GM12878 (cell line): Measurements from ENCODE around the gene DUSP22. TPM values are rescaled to one million over a fixed set of nuclear protein-coding genes. Genes with fewer than 3 reads are reported as not detected.

Experiments
- BCL11A ChIP-seq: IDR thresholded peaks from 2 replicates; pipeline ENCODE4 v1.6.1; 2011; ENCODE audit warnings: low read depth, low read length
- BHLHE40 ChIP-seq, 2 experiments: fragments of 450-650 bp in 1 of 2; IDR thresholded peaks; 2 replicates each; pipeline ENCODE4 v1.6.1; 2011 to 2017; ENCODE audit warnings: low read depth in 2 of 2, borderline replicate concordance in 1 of 2, improper control_type of control experiment in 1 of 2, low read length in 1 of 2, mild to moderate bottlenecking in 1 of 2
- CEBPB ChIP-seq, 2 experiments: fragments of 150-350 bp in 1 of 2; IDR thresholded peaks; 2 replicates each; pipeline ENCODE4 v1.6.1; 2012 to 2014; ENCODE audit warnings: low read depth in 2 of 2, low read length in 2 of 2, borderline replicate concordance in 1 of 2, inconsistent platforms in 1 of 2
- HDGF ChIP-seq: fragments of 450-650 bp; IDR thresholded peaks from 2 replicates; pipeline ENCODE4 v1.6.1; 2016; ENCODE audit warnings: antibody characterized with exemption
- NBN ChIP-seq: fragments of 450-650 bp; IDR thresholded peaks from 2 replicates; pipeline ENCODE4 v1.6.1; 2016
- NR2C1 ChIP-seq: fragments of 450-650 bp; IDR thresholded peaks from 2 replicates; pipeline ENCODE4 v1.6.1; 2017; ENCODE audit warnings: antibody characterized with exemption, mild to moderate bottlenecking, moderate library complexity
- NR2C2 ChIP-seq: IDR thresholded peaks from 2 replicates; pipeline ENCODE4 v1.6.1; 2011; ENCODE audit warnings: borderline replicate concordance, low read depth; ENCODE audit not compliant: control insufficient read depth, insufficient read length
- RAD21 ChIP-seq: IDR thresholded peaks from 2 replicates; pipeline ENCODE4 v1.6.1; 2011; ENCODE audit warnings: mild to moderate bottlenecking, low read depth, low read length, moderate library complexity; ENCODE audit not compliant: insufficient read depth
- RUNX3 ChIP-seq: IDR thresholded peaks from 2 replicates; pipeline ENCODE4 v1.6.1; 2012; ENCODE audit warnings: low read length, inconsistent platforms
- TBL1XR1 ChIP-seq: IDR thresholded peaks from 2 replicates; pipeline ENCODE4 v1.6.1; 2012; ENCODE audit warnings: low read depth, low read length, improper control_type of control experiment
- ZBED1 ChIP-seq: IDR thresholded peaks from 2 replicates; pipeline ENCODE4 v1.6.1; 2016; ENCODE audit warnings: borderline replicate concordance
- ZSCAN29 ChIP-seq: fragments of 450-650 bp; IDR thresholded peaks from 2 replicates; pipeline ENCODE4 v1.6.1; 2017; ENCODE audit warnings: mild to moderate bottlenecking, moderate library complexity
- polyA plus RNA-seq, 11 experiments: library from polyadenylated mRNA; depleted of rRNA in 4 of 11; unstranded in 6 of 11; stranded (reverse) in 5 of 11; fragments of >200 nt; fragmentation: Nextera tagmentation in 4 of 11; fragmentation: Illumina TruSeq in 1 of 11; extraction: Ambion mirVana in 4 of 11; extraction: Trizol in 1 of 11; gene quantifications; 1 replicate in 1 of 11; 2 replicates in 10 of 11; pipeline versions ENCODE4 v1.2.1 to v1.2.3, GENCODE V29; 2011 to 2016; ENCODE audit warnings: inconsistent platforms in 2 of 11, missing spikeins in 2 of 11, low read depth in 1 of 11
- total RNA-seq, 4 experiments: library from RNA; depleted of rRNA in 3 of 4; stranded (reverse); fragments of >200 nt in 3 of 4; fragmentation: Illumina TruSeq in 1 of 4; extraction: Trizol in 1 of 4; gene quantifications; 2 replicates each; pipeline versions ENCODE4 v1.2.1 to v1.2.3, GENCODE V29; 2013 to 2021
- TF ChIP-seq, protein P1 (sequence below): IDR thresholded peaks from 2 replicates; pipeline ENCODE4 v1.6.1; 2012; ENCODE audit warnings: low read depth, low read length, improper control_type of control experiment
- TF ChIP-seq, protein P2 (sequence below): fragments of 450-650 bp; formaldehyde crosslinking; IDR thresholded peaks from 2 replicates; pipeline ENCODE4 v1.5.0; 2022; ENCODE audit warnings: mild to moderate bottlenecking, missing genetic modification characterization
- TF ChIP-seq, protein P3 (sequence below): fragments of 450-650 bp; IDR thresholded peaks from 2 replicates; pipeline ENCODE4 v1.6.1; 2016; ENCODE audit warnings: mild to moderate bottlenecking
- TF ChIP-seq, protein P4 (sequence below): fragments of 450-650 bp; IDR thresholded peaks from 2 replicates; pipeline ENCODE4 v1.6.1; 2017; ENCODE audit warnings: mild to moderate bottlenecking
- TF ChIP-seq, protein P5 (sequence below): IDR thresholded peaks from 2 replicates; pipeline ENCODE4 v1.6.1; 2012; ENCODE audit warnings: low read length, inconsistent platforms
- TF ChIP-seq, protein P6 (sequence below), 3 experiments: IDR thresholded peaks in 2 of 3; conservative IDR thresholded peaks in 1 of 3; 2 replicates each; pipeline ENCODE4 v1.5.1; 2011; ENCODE audit warnings: low read depth in 3 of 3, low read length in 3 of 3, mild to moderate bottlenecking in 3 of 3, control low read depth in 2 of 3, moderate library complexity in 2 of 3, inconsistent platforms in 1 of 3, mixed read lengths in 1 of 3; ENCODE audit not compliant: control insufficient read depth in 2 of 3, insufficient read depth in 1 of 3; ENCODE audit errors: extremely low read depth in 1 of 3

Gene DUSP22
- total and polyA plus RNA-seq, 10 of the 15 experiments (the other 5 are each of a cell fraction or from before 2014, with no cell fraction given), result 78.9 to 156 (median 107) TPM

DNA sequence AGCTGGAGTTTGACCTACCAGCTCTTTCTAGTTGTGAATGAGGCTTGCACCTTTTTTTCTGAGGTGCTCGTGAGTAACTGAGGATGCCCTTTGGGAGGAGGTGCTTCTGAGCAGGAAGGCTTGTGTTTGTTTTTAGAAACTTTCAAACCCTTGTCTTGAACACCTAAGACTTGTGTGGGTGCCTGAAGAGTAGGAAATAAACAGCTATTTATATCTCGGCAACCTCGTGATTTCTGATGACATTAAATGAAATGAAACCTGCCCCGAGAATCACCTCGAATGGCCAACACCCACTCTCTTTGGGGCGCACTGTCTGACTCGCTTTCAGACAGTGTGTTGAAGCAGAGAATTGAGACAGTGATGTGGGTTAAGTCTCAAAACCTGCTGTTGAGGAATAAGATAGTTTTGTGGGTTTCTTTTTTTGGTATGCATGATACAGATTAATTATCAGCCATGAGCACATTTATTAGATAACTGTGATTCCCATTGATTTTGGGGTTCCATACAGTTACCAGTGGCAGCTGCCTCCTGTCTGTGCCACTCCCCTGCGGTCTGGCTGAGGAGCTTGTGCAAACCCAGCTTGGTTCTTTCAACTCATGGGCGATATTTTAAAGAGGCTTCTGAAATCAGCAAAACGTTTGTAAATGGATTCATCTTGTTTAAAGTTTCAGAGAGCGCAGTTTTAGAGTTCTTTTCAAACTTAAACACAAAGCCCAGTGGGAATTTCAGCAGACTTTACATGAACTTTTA lies 107.7 kb downstream of the DUSP22 start (continued):
- TF ChIP-seq, protein P1, sequence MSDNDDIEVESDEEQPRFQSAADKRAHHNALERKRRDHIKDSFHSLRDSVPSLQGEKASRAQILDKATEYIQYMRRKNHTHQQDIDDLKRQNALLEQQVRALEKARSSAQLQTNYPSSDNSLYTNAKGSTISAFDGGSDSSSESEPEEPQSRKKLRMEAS, result peak; percentile 63
- no peak for TF ChIP-seq NR2C1
- TF ChIP-seq ZBED1, result peak; percentile 71; the same call in 1 of the 2 replicates
- TF ChIP-seq, protein P2, sequence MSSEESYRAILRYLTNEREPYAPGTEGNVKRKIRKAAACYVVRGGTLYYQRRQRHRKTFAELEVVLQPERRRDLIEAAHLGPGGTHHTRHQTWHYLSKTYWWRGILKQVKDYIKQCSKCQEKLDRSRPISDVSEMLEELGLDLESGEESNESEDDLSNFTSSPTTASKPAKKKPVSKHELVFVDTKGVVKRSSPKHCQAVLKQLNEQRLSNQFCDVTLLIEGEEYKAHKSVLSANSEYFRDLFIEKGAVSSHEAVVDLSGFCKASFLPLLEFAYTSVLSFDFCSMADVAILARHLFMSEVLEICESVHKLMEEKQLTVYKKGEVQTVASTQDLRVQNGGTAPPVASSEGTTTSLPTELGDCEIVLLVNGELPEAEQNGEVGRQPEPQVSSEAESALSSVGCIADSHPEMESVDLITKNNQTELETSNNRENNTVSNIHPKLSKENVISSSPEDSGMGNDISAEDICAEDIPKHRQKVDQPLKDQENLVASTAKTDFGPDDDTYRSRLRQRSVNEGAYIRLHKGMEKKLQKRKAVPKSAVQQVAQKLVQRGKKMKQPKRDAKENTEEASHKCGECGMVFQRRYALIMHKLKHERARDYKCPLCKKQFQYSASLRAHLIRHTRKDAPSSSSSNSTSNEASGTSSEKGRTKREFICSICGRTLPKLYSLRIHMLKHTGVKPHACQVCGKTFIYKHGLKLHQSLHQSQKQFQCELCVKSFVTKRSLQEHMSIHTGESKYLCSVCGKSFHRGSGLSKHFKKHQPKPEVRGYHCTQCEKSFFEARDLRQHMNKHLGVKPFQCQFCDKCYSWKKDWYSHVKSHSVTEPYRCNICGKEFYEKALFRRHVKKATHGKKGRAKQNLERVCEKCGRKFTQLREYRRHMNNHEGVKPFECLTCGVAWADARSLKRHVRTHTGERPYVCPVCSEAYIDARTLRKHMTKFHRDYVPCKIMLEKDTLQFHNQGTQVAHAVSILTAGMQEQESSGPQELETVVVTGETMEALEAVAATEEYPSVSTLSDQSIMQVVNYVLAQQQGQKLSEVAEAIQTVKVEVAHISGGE (CRISPR knock-in tag), result 0 out of 2 replicates have a peak, but pooled peaks have one; percentile 1
- peak; percentile 56; the same call in 1 of the 2 replicates for TF ChIP-seq NBN
- no peak for TF ChIP-seq ZSCAN29
- TF ChIP-seq BHLHE40 (IDR thresholded peaks at IDR 0.05; ENCODE audit: borderline replicate concordance in 1 of 2, low read depth in 2 of 2, low read length in 1 of 2), result peak; percentile 76 to 84; a peak in 2 of 4 replicates
- TF ChIP-seq TBL1XR1, result peak; percentile 93
- TF ChIP-seq RUNX3, result peak; percentile 50
- TF ChIP-seq, protein P3, sequence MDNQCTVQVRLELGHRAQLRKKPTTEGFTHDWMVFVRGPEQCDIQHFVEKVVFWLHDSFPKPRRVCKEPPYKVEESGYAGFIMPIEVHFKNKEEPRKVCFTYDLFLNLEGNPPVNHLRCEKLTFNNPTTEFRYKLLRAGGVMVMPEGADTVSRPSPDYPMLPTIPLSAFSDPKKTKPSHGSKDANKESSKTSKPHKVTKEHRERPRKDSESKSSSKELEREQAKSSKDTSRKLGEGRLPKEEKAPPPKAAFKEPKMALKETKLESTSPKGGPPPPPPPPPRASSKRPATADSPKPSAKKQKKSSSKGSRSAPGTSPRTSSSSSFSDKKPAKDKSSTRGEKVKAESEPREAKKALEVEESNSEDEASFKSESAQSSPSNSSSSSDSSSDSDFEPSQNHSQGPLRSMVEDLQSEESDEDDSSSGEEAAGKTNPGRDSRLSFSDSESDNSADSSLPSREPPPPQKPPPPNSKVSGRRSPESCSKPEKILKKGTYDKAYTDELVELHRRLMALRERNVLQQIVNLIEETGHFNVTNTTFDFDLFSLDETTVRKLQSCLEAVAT, result peak; percentile 45; the same call in 1 of the 2 replicates
- 0 out of 2 replicates have a peak, but pooled peaks have one; percentile 1 for TF ChIP-seq RAD21
- peak in 1 of 2 experiments; percentile 35; a peak in 1 of 4 replicates for TF ChIP-seq CEBPB (IDR thresholded peaks at IDR 0.05; ENCODE audit: borderline replicate concordance in 1 of 2, low read depth in 2 of 2, low read length in 2 of 2)
- 0 out of 2 replicates have a peak, but pooled peaks have one; percentile 25 for TF ChIP-seq HDGF
- TF ChIP-seq NR2C2, result no peak
- TF ChIP-seq, protein P4, sequence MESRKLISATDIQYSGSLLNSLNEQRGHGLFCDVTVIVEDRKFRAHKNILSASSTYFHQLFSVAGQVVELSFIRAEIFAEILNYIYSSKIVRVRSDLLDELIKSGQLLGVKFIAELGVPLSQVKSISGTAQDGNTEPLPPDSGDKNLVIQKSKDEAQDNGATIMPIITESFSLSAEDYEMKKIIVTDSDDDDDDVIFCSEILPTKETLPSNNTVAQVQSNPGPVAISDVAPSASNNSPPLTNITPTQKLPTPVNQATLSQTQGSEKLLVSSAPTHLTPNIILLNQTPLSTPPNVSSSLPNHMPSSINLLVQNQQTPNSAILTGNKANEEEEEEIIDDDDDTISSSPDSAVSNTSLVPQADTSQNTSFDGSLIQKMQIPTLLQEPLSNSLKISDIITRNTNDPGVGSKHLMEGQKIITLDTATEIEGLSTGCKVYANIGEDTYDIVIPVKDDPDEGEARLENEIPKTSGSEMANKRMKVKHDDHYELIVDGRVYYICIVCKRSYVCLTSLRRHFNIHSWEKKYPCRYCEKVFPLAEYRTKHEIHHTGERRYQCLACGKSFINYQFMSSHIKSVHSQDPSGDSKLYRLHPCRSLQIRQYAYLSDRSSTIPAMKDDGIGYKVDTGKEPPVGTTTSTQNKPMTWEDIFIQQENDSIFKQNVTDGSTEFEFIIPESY, result no peak
- TF ChIP-seq, protein P5, sequence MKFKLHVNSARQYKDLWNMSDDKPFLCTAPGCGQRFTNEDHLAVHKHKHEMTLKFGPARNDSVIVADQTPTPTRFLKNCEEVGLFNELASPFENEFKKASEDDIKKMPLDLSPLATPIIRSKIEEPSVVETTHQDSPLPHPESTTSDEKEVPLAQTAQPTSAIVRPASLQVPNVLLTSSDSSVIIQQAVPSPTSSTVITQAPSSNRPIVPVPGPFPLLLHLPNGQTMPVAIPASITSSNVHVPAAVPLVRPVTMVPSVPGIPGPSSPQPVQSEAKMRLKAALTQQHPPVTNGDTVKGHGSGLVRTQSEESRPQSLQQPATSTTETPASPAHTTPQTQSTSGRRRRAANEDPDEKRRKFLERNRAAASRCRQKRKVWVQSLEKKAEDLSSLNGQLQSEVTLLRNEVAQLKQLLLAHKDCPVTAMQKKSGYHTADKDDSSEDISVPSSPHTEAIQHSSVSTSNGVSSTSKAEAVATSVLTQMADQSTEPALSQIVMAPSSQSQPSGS, result peak; percentile 64
- TF ChIP-seq, protein P6, sequence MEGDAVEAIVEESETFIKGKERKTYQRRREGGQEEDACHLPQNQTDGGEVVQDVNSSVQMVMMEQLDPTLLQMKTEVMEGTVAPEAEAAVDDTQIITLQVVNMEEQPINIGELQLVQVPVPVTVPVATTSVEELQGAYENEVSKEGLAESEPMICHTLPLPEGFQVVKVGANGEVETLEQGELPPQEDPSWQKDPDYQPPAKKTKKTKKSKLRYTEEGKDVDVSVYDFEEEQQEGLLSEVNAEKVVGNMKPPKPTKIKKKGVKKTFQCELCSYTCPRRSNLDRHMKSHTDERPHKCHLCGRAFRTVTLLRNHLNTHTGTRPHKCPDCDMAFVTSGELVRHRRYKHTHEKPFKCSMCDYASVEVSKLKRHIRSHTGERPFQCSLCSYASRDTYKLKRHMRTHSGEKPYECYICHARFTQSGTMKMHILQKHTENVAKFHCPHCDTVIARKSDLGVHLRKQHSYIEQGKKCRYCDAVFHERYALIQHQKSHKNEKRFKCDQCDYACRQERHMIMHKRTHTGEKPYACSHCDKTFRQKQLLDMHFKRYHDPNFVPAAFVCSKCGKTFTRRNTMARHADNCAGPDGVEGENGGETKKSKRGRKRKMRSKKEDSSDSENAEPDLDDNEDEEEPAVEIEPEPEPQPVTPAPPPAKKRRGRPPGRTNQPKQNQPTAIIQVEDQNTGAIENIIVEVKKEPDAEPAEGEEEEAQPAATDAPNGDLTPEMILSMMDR (IDR thresholded peaks at IDR 0.05 in 2 of 3, conservative IDR thresholded peaks at IDR 0.05 in 1 of 3; ENCODE audit: control insufficient read depth in 2 of 3, extremely low read depth in 1 of 3, insufficient read depth in 1 of 3, low read depth in 3 of 3, low read length in 3 of 3), result no peak
- TF ChIP-seq BCL11A, result peak; percentile 21; the same call in 1 of the 2 replicates
